Loucy (cell line): ENCODE measurements around the gene NFATC3.
"Not testable (repeated sequence)": the region's sequence is repeated elsewhere in the genome, so short reads cannot be mapped to it uniquely, and the experiment has no call there.

Experiments
- H2AFZ ChIP-seq: fragments of 200-600 bp; sonication (generic); 2 replicates; pipeline ENCODE4 v1.6.0; 2016; ENCODE audit warnings: antibody characterized with exemption, mild to moderate bottlenecking, low read length, moderate library complexity
- H3F3A ChIP-seq: fragments of 200-600 bp; 2 replicates; pipeline ENCODE4 v1.6.0; 2016; ENCODE audit warnings: antibody characterized with exemption, low read depth, mild to moderate bottlenecking
- H3K27me3 ChIP-seq: fragments of 200-600 bp; sonication (generic); 2 replicates; pipeline ENCODE4 v1.6.1; 2014; ENCODE audit warnings: low read length, mild to moderate bottlenecking; ENCODE audit not compliant: insufficient read depth, poor library complexity, severe bottlenecking
- H3K36me3 ChIP-seq: fragments of 200-600 bp; sonication (generic); 2 replicates; pipeline ENCODE4 v1.6.1; 2016; ENCODE audit warnings: low read length; ENCODE audit not compliant: insufficient read depth
- H3K4me1 ChIP-seq: fragments of 200-600 bp; sonication (generic); 2 replicates; pipeline ENCODE4 v1.5.1; 2014; ENCODE audit warnings: low read length, mild to moderate bottlenecking; ENCODE audit not compliant: insufficient read depth, poor library complexity, severe bottlenecking
- H3K4me2 ChIP-seq: fragments of 200-600 bp; sonication (generic); 2 replicates; pipeline ENCODE4 v1.6.0; 2014; ENCODE audit warnings: antibody characterized with exemption, low read length, low read depth, mild to moderate bottlenecking; ENCODE audit not compliant: poor library complexity, severe bottlenecking
- H3K4me3 ChIP-seq: fragments of 200-600 bp; sonication (generic); 2 replicates; pipeline ENCODE4 v1.5.1; 2014; ENCODE audit warnings: low read length, mild to moderate bottlenecking, mixed read lengths; ENCODE audit not compliant: poor library complexity, severe bottlenecking
- H3K79me2 ChIP-seq: fragments of 200-600 bp; sonication (generic); 2 replicates; pipeline ENCODE4 v1.6.1; 2014; ENCODE audit warnings: low read length; ENCODE audit not compliant: insufficient read depth
- H3K9ac ChIP-seq: fragments of 200-600 bp; sonication (generic); 2 replicates; pipeline ENCODE4 v1.6.0; 2014; ENCODE audit warnings: mild to moderate bottlenecking, low read depth, low read length, moderate library complexity; ENCODE audit not compliant: poor library complexity, severe bottlenecking
- H3K9me2 ChIP-seq: fragments of 200-600 bp; sonication (generic); replicated peaks from 2 replicates; pipeline ENCODE4 v1.6.1; 2016; ENCODE audit warnings: low read depth, low read length, mixed read lengths
- H3K9me3 ChIP-seq: fragments of 200-600 bp; sonication (generic); 2 replicates; pipeline ENCODE4 v1.6.1; 2014; ENCODE audit warnings: mild to moderate bottlenecking, antibody characterized with exemption, low read length, low read depth; ENCODE audit not compliant: insufficient read depth
- H4K20me1 ChIP-seq: fragments of 200-600 bp; sonication (generic); 2 replicates; pipeline ENCODE4 v1.6.0; 2014; ENCODE audit warnings: antibody characterized with exemption, low read length, mild to moderate bottlenecking; ENCODE audit not compliant: insufficient read depth, poor library complexity, severe bottlenecking
- CTCF ChIP-seq: fragments of 200-600 bp; sonication (generic); conservative IDR thresholded peaks from 2 replicates; pipeline ENCODE4 v1.5.1; 2014; ENCODE audit warnings: mild to moderate bottlenecking, antibody characterized with exemption, low read length
- EZH2phosphoT487 ChIP-seq: fragments of 200-600 bp; IDR thresholded peaks from 2 replicates; pipeline ENCODE4 v1.6.1; 2018; ENCODE audit warnings: antibody characterized with exemption, mild to moderate bottlenecking, moderate library complexity, borderline replicate concordance

Gene NFATC3

GRCh38 chr16:68111379-68111778 is 26.2 kb downstream of the NFATC3 start:
- Histone ChIP-seq H3K27me3 (no peaks in the 10 kb centered on the region), H2AFZ (no peak overlapping the region), H3K36me3 (no peaks in the 10 kb centered on the region; the same call in 1 of the 2 replicates), H3K79me2 (peaks cover 100% of the 10 kb centered on the region), H3F3A (no peaks in the 10 kb centered on the region), H3K9ac (no peak overlapping the region), H3K4me3 (no peak overlapping the region), H3K4me2 (no peak overlapping the region), H3K9me2 (no peaks in the 10 kb centered on the region), H3K4me1 (no peaks in the 10 kb centered on the region), H4K20me1 (peaks cover 86% of the 10 kb centered on the region), H3K9me3 (0 out of 2 replicates have a peak, but pooled peaks cover 5% of the 10 kb centered on the region)
- TF ChIP-seq CTCF (no peak), EZH2phosphoT487 (no peak)

DNA sequence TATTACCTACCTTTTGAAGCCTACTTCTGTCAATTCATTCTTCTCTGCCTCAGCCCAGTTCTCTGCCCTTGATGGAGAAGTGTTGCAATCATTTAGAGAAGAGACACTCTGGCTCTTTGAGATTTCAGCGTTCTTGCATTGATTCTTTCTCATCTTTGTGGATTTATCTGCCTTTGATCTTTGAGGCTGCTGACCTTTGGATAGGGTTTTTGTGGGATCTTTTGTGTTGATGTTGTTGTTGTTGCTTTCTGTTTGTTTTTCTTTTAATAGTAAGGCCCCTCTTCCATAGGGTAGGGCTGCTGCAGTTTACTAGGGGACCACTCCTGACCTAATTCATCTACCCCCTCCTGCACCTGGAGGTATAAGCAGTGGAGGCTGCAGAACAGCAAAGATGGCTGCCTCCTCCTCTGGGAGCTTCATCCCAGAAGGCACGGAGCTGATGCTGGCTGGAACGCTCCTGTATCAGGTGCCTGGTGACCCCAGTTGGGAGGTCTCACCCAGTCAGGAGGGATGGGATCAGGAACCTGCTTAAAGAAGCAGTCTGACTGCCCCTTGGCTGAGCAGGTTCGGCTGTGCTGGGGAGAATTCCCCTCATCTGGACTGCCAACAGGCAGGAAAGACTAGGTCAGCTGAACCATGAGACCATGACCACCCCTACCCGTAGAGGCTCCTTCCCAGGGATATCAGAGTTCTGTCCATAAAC is 28.0 kb downstream of the NFATC3 start:
- Histone ChIP-seq H3K9me2 (no peaks in the 10 kb centered on the region), H3K4me1 (no peaks in the 10 kb centered on the region), H3K79me2 (peaks cover 100% of the 10 kb centered on the region), H3K27me3 (no peaks in the 10 kb centered on the region), H3K4me3 (no peak overlapping the region), H3F3A (no peaks in the 10 kb centered on the region), H3K9me3 (0 out of 2 replicates have a peak, but pooled peaks cover 5% of the 10 kb centered on the region), H3K4me2 (no peak overlapping the region), H3K9ac (no peak overlapping the region), H2AFZ (no peak overlapping the region), H4K20me1 (peaks cover 89% of the 10 kb centered on the region), H3K36me3 (peaks cover 5% of the 10 kb centered on the region; the same call in 1 of the 2 replicates)
- TF ChIP-seq EZH2phosphoT487, result no peak
- TF ChIP-seq CTCF, result no peak

GRCh38 chr16:68113765-68114240 is 28.6 kb downstream of the NFATC3 start:
- Histone ChIP-seq H3K4me2 (no peak overlapping the region), H2AFZ (no peak overlapping the region), H3K4me1 (no peaks in the 10 kb centered on the region), H3K79me2 (peaks cover 100% of the 10 kb centered on the region), H3K27me3 (no peaks in the 10 kb centered on the region), H3K4me3 (no peak overlapping the region), H3K9me3 (0 out of 2 replicates have a peak, but pooled peaks cover 5% of the 10 kb centered on the region), H3F3A (no peaks in the 10 kb centered on the region), H3K9me2 (no peaks in the 10 kb centered on the region), H3K36me3 (peaks cover 5% of the 10 kb centered on the region; the same call in 1 of the 2 replicates), H3K9ac (no peak overlapping the region), H4K20me1 (peaks cover 88% of the 10 kb centered on the region)
- TF ChIP-seq CTCF, result no peak
- TF ChIP-seq EZH2phosphoT487, result no peak

DNA sequence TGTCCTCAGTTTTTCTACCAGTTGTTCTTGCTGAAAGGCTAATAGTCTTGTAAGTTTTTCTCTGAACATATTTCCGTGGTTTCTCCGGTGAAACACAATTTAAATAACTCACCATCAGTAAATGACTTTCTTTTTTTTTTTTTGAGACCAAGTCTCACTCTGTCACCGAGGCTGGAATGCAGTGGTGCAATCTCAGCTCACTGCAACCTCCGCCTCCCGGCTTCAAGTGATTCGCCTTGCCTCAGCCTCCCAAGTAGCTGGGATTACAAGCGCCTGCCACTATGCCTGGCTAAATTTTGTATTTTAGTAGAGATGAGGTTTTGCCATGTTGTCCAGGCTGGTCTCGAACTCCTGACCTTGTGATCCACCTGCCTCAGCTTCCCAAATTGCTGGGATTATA is 29.8 kb downstream of the NFATC3 start:
- H3K9me3 ChIP-seq, H3K4me2 ChIP-seq, H3K27me3 ChIP-seq, H3K4me3 ChIP-seq, H3F3A ChIP-seq, H3K4me1 ChIP-seq, H3K9me2 ChIP-seq, H2AFZ ChIP-seq, H3K36me3 ChIP-seq, H3K9ac ChIP-seq: not testable (repeated sequence)
- peaks cover 100% of the 10 kb centered on the region for H3K79me2 ChIP-seq
- H4K20me1 ChIP-seq, result peaks cover 89% of the 10 kb centered on the region
